ENCODE data around the gene MRPL54. TPM values are rescaled to one million over a fixed set of nuclear protein-coding genes. Genes with fewer than 3 reads are reported as not detected.

Gene MRPL54
- total and polyA plus RNA-seq, 5 donors, result 62.9 to 129 (median 73.7) TPM

DNA sequence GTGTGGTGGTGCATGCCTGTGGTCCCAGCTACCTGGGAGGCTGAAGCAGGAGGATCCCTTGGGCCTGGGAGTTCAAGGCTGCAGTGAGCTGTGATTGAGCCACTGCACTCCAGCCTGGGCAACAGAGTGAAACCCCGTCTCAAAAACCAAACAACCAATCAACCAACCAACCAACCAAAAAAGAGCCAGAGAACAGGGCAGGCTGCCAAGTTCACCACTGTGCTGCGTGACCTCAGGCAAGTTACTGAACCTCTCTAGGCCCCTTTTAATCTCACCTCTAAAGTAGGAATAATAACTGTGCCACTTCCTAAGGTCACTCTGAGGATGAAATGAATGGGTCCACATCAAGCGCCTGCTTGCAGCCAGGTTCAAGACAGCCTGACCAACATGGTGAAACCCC, 37.4 kb upstream of the MRPL54 start:
- 63% methylated on average over 3 of the region's 3 CpGs for WGBS
- intact Hi-C loops (cut with DNase I), result no loop called here
- H3K27me3 ChIP-seq (ENCODE audit: control insufficient read depth, insufficient read depth), result no peaks in the 10 kb centered on the region
- no peaks in the 10 kb centered on the region for H3K4me1 ChIP-seq (ENCODE audit: control insufficient read depth, insufficient read depth, low read length)
- no peak overlapping the region for H3K27ac ChIP-seq (ENCODE audit: low read length)
- no peak overlapping the region for H3K4me3 ChIP-seq (ENCODE audit: low read length)
- ATAC-seq (no peak), DNase-seq (no peak)
- no peaks in the 10 kb centered on the region for H3K9me3 ChIP-seq (ENCODE audit: control insufficient read depth, low read length)

GRCh38 chr19:3725640-3726310, 36.7 kb upstream of the MRPL54 start:
- H3K4me1 ChIP-seq (ENCODE audit: control insufficient read depth, insufficient read depth, low read length), result no peaks in the 10 kb centered on the region
- no peaks in the 10 kb centered on the region for H3K9me3 ChIP-seq (ENCODE audit: control insufficient read depth, low read length)
- no peak overlapping the region for H3K4me3 ChIP-seq (ENCODE audit: low read length)
- no peak for DNase-seq
- ATAC-seq, result no peak
- H3K27ac ChIP-seq (ENCODE audit: low read length), result no peak overlapping the region
- 28% methylated on average over 14 of the region's 14 CpGs for WGBS
- H3K27me3 ChIP-seq (ENCODE audit: control insufficient read depth, insufficient read depth), result no peaks in the 10 kb centered on the region
- intact Hi-C loops (cut with DNase I), result no loop called here

DNA sequence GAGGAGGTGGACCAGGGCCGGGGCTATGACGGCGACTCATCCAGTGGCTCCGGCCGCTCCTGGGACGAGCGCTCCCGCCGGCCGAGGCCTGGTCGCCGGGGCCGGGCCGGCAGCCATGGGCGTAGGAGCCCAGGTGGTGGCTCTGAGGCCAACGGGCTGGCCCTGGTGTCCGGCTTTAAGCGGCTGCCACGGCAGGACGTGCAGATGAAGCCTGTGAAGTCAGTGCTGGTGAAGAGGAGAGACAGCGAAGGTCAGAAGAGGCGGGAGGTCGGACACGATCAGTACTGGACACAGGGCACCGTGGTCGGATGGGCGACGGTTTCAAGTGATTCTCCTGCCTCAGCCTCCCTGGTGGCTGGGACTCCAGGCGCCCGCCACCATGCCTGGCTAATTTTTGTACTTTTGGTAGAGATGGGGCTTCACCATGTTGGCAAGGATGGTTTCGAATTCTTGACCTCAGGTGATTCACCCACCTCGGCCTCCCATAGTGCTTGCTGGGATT, 32.0 kb upstream of the MRPL54 start:
- Histone ChIP-seq H3K4me1 (ENCODE audit: control insufficient read depth, insufficient read depth, low read length) (no peaks in the 10 kb centered on the region), H3K27ac (ENCODE audit: low read length) (no peak overlapping the region), H3K9me3 (ENCODE audit: control insufficient read depth, low read length) (no peaks in the 10 kb centered on the region), H3K4me3 (ENCODE audit: low read length) (no peak overlapping the region), H3K27me3 (ENCODE audit: control insufficient read depth, insufficient read depth) (no peaks in the 10 kb centered on the region)
- DNase-seq (no peak), ATAC-seq (no peak)
- 95% methylated on average over 32 of the region's 32 CpGs for WGBS
- intact Hi-C loops (cut with DNase I), result no loop called here

DNA sequence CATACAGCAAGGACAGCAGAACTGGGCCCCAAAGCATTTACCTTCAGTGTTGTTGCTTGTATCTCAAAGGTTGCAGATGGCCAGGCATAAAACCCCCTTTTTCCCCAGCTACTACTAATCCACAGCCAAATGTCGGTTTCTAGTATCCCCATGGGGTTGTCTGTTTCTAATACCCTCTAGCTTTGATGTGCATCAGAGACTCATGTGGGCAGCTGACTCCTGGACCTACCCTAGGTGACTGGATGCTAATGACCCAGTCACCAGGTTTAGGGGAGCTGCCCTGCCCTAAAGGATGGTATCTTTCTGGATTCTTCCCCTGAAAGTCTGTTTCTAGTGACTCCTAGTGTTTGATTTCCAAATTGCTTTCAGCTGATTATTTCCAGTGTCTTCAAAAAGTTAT, 30.4 kb upstream of the MRPL54 start:
- 81% methylated on average over 1 of the region's 1 CpG for WGBS
- Histone ChIP-seq H3K4me1 (ENCODE audit: control insufficient read depth, insufficient read depth, low read length) (no peaks in the 10 kb centered on the region), H3K9me3 (ENCODE audit: control insufficient read depth, low read length) (no peaks in the 10 kb centered on the region), H3K27me3 (ENCODE audit: control insufficient read depth, insufficient read depth) (no peaks in the 10 kb centered on the region), H3K27ac (ENCODE audit: low read length) (no peak overlapping the region), H3K4me3 (ENCODE audit: low read length) (no peak overlapping the region)
- DNase-seq (no peak), ATAC-seq (no peak)
- intact Hi-C loops (cut with DNase I), result no loop called here

- H3K4me3 ChIP-seq (ENCODE audit: low read length), result no peak overlapping the region
- H3K27ac ChIP-seq (ENCODE audit: low read length), result no peak overlapping the region
- H3K9me3 ChIP-seq (ENCODE audit: control insufficient read depth, low read length), result no peaks in the 10 kb centered on the region
- intact Hi-C loops (cut with DNase I), result no loop called here
- H3K4me1 ChIP-seq (ENCODE audit: control insufficient read depth, insufficient read depth, low read length), result no peaks in the 10 kb centered on the region
- 65% methylated on average over 20 of the region's 20 CpGs for WGBS
- DNase-seq (no peak), ATAC-seq (no peak)
- no peaks in the 10 kb centered on the region for H3K27me3 ChIP-seq (ENCODE audit: control insufficient read depth, insufficient read depth)
Measured at GRCh38 chr19:3733549-3734309, 28.8 kb upstream of the MRPL54 start.

GRCh38 chr19:3734310-3734600, 28.2 kb upstream of the MRPL54 start:
- no peak for ATAC-seq
- no peaks in the 10 kb centered on the region for H3K27me3 ChIP-seq (ENCODE audit: control insufficient read depth, insufficient read depth)
- no peak overlapping the region for H3K4me3 ChIP-seq (ENCODE audit: low read length)
- no peaks in the 10 kb centered on the region for H3K4me1 ChIP-seq (ENCODE audit: control insufficient read depth, insufficient read depth, low read length)
- no peak overlapping the region for H3K27ac ChIP-seq (ENCODE audit: low read length)
- intact Hi-C loops (cut with DNase I), result no loop called here
- 86% methylated on average over 14 of the region's 14 CpGs for WGBS
- DNase-seq, result no peak
- no peaks in the 10 kb centered on the region for H3K9me3 ChIP-seq (ENCODE audit: control insufficient read depth, low read length)

GRCh38 chr19:3736106-3736724, 26.3 kb upstream of the MRPL54 start:
- H3K27ac ChIP-seq (ENCODE audit: low read length), result no peak overlapping the region
- no peak for DNase-seq
- intact Hi-C loops (cut with DNase I), result no loop called here
- 81% methylated on average over 21 of the region's 21 CpGs for WGBS
- H3K4me1 ChIP-seq (ENCODE audit: control insufficient read depth, insufficient read depth, low read length), result no peaks in the 10 kb centered on the region
- H3K27me3 ChIP-seq (ENCODE audit: control insufficient read depth, insufficient read depth), result no peaks in the 10 kb centered on the region
- H3K4me3 ChIP-seq (ENCODE audit: low read length), result no peak overlapping the region
- no peaks in the 10 kb centered on the region for H3K9me3 ChIP-seq (ENCODE audit: control insufficient read depth, low read length)
- ATAC-seq, result peak in 1 of 2 donors; percentile 24

GRCh38 chr19:3737487-3738205, 24.8 kb upstream of the MRPL54 start:
- WGBS, result 85% methylated on average over 10 of the region's 10 CpGs
- intact Hi-C loops (cut with DNase I), result no loop called here
- H3K9me3 ChIP-seq (ENCODE audit: control insufficient read depth, low read length), result no peaks in the 10 kb centered on the region
- no peaks in the 10 kb centered on the region for H3K4me1 ChIP-seq (ENCODE audit: control insufficient read depth, insufficient read depth, low read length)
- ATAC-seq (no peak), DNase-seq (no peak)
- H3K27ac ChIP-seq (ENCODE audit: low read length), result no peak overlapping the region
- H3K4me3 ChIP-seq (ENCODE audit: low read length), result no peak overlapping the region
- H3K27me3 ChIP-seq (ENCODE audit: control insufficient read depth, insufficient read depth), result no peaks in the 10 kb centered on the region

GRCh38 chr19:3738477-3739220, 23.8 kb upstream of the MRPL54 start:
- ATAC-seq, result no peak
- Histone ChIP-seq H3K27ac (ENCODE audit: low read length) (no peak overlapping the region), H3K9me3 (ENCODE audit: control insufficient read depth, low read length) (no peaks in the 10 kb centered on the region), H3K4me3 (ENCODE audit: low read length) (no peak overlapping the region), H3K4me1 (ENCODE audit: control insufficient read depth, insufficient read depth, low read length) (no peaks in the 10 kb centered on the region), H3K27me3 (ENCODE audit: control insufficient read depth, insufficient read depth) (no peaks in the 10 kb centered on the region)
- intact Hi-C loops (cut with DNase I), result no loop called here
- no peak for DNase-seq
- 84% methylated on average over 32 of the region's 32 CpGs for WGBS

GRCh38 chr19:3740431-3740830, 22.1 kb upstream of the MRPL54 start:
- intact Hi-C loops (cut with DNase I), result no loop called here
- Histone ChIP-seq H3K27me3 (ENCODE audit: control insufficient read depth, insufficient read depth) (no peaks in the 10 kb centered on the region), H3K4me3 (ENCODE audit: low read length) (no peak overlapping the region), H3K4me1 (ENCODE audit: control insufficient read depth, insufficient read depth, low read length) (no peaks in the 10 kb centered on the region), H3K9me3 (ENCODE audit: control insufficient read depth, low read length) (no peaks in the 10 kb centered on the region), H3K27ac (ENCODE audit: low read length) (no peak overlapping the region)
- ATAC-seq (no peak), DNase-seq (no peak)
- WGBS, result 92% methylated on average over 24 of the region's 24 CpGs

Measured in right cardiac atrium (tissue), 5 donors.